GM23338 (cell line): ENCODE data around the gene FCER2.

Experiments
- CTCF ChIP-seq, 2 experiments: fragments of 200-600 bp in 1 of 2; sonication (generic) in 1 of 2; conservative IDR thresholded peaks; 2 replicates each; pipeline versions ENCODE4 v1.5.1 to v1.6.1; 2016 to 2017; ENCODE audit warnings: antibody characterized with exemption in 2 of 2, low read depth in 2 of 2, mild to moderate bottlenecking in 2 of 2, moderate library complexity in 1 of 2
- EZH2 ChIP-seq: fragments of 200-600 bp; sonication (generic); IDR thresholded peaks from one replicate; pipeline ENCODE4 v1.8.0; 2017; ENCODE audit warnings: antibody characterized with exemption, mild to moderate bottlenecking, low read depth; ENCODE audit not compliant: unreplicated experiment
- EZH2phosphoT487 ChIP-seq: fragments of 200-600 bp; sonication (generic); IDR thresholded peaks from one replicate; pipeline ENCODE4 v1.8.1; 2018; ENCODE audit warnings: antibody characterized with exemption; ENCODE audit not compliant: unreplicated experiment
- POLR2AphosphoS5 ChIP-seq: IDR thresholded peaks from 2 replicates; pipeline ENCODE4 v1.6.1; 2016; ENCODE audit warnings: antibody characterized with exemption, low read depth

GRCh38 chr19:7672522-7672921 is 29.4 kb downstream of the FCER2 start:
- no peak for TF ChIP-seq POLR2AphosphoS5
- no peak for TF ChIP-seq EZH2phosphoT487
- no peak for TF ChIP-seq EZH2
- no peak for TF ChIP-seq CTCF (conservative IDR thresholded peaks at IDR 0.05; ENCODE audit: low read depth in 2 of 2)
